Naive thymus-derived CD4-positive, alpha-beta T cell (primary cell): ENCODE results near the gene SLC30A5. TPM values are rescaled to one million over a fixed set of nuclear protein-coding genes. Genes with fewer than 3 reads are reported as not detected.
"Not testable (repeated sequence)": the region's sequence is repeated elsewhere in the genome, so short reads cannot be mapped to it uniquely, and the experiment has no call there.

Experiments
- ATAC-seq: fragments of 150-1000 bp; cut with Tn5 transposase; 2 replicates; pipeline ENCODE4 v1.10.0; 2021; ENCODE audit warnings: mild to moderate bottlenecking, moderate library complexity
- CTCF ChIA-PET: fragments of 350-600 bp; sonication (Branson Sonifier 250); formaldehyde crosslinking; loops from one replicate; lab custom pipeline; 2021; ENCODE audit warnings: antibody characterized with exemption; lab: Charles Lee
- POLR2A ChIA-PET: fragments of 350-600 bp; sonication (Branson Sonifier 250); formaldehyde crosslinking; loops from one replicate; lab custom pipeline; 2021; ENCODE audit warnings: antibody characterized with exemption, inconsistent platforms; lab: Charles Lee
- DNase-seq, 9 donors: peaks; one replicate each; pipeline versions ENCODE4 v3.0.0 to v3.0.0-alpha.2; 2020 to 2022; ENCODE audit warnings: mixed read lengths in 1 of 9
- H3K27ac ChIP-seq: one replicate; pipeline ENCODE4 v1.7.0; 2013; ENCODE audit warnings: mild to moderate bottlenecking, low read depth, low read length, moderate library complexity
- H3K27me3 ChIP-seq, 2 donors: one replicate each; pipeline ENCODE4 v1.7.0; 2013; ENCODE audit warnings: low read length in 2 of 2, mild to moderate bottlenecking in 2 of 2, moderate library complexity in 2 of 2; ENCODE audit not compliant: control insufficient read depth in 2 of 2, insufficient read depth in 2 of 2
- H3K36me3 ChIP-seq, 3 experiments: 1 replicate in 2 of 3; 2 replicates in 1 of 3; pipeline ENCODE4 v1.7.0; 2013; ENCODE audit warnings: low read length in 3 of 3, mild to moderate bottlenecking in 3 of 3, moderate library complexity in 1 of 3; ENCODE audit not compliant: insufficient read depth in 3 of 3, control insufficient read depth in 2 of 3
- H3K4me1 ChIP-seq, 2 donors: one replicate each; pipeline ENCODE4 v1.7.0; 2013; ENCODE audit warnings: low read length in 2 of 2, mild to moderate bottlenecking in 2 of 2, moderate library complexity in 1 of 2; ENCODE audit not compliant: control insufficient read depth in 2 of 2, insufficient read depth in 2 of 2
- H3K4me3 ChIP-seq: 2 replicates; pipeline ENCODE4 v1.7.0; 2013; ENCODE audit warnings: mild to moderate bottlenecking, low read length
- H3K9me3 ChIP-seq, 3 experiments: 1 replicate in 2 of 3; 2 replicates in 1 of 3; pipeline ENCODE4 v1.7.0; 2013; ENCODE audit warnings: low read length in 3 of 3; ENCODE audit not compliant: control insufficient read depth in 2 of 3
- H3K27ac Mint-ChIP-seq, 9 donors: one replicate each; pipeline ENCODE4 v1.8.0; 2020 to 2022; ENCODE audit warnings: mixed read lengths in 9 of 9, mild to moderate bottlenecking in 8 of 9, moderate library complexity in 5 of 9, inconsistent platforms in 2 of 9
- H3K27me3 Mint-ChIP-seq, 5 donors: one replicate each; pipeline ENCODE4 v1.8.0; 2021 to 2022; ENCODE audit warnings: mixed read lengths in 5 of 5, mild to moderate bottlenecking in 1 of 5
- H3K36me3 Mint-ChIP-seq, 5 donors: one replicate each; pipeline ENCODE4 v1.8.0; 2020 to 2022; ENCODE audit warnings: mixed read lengths in 5 of 5, mild to moderate bottlenecking in 3 of 5, inconsistent platforms in 1 of 5
- H3K4me1 Mint-ChIP-seq, 7 donors: one replicate each; pipeline ENCODE4 v1.8.0; 2020 to 2022; ENCODE audit warnings: mixed read lengths in 7 of 7, mild to moderate bottlenecking in 3 of 7, inconsistent platforms in 1 of 7
- H3K4me3 Mint-ChIP-seq, 10 donors: one replicate each; pipeline ENCODE4 v1.8.0; 2020 to 2022; ENCODE audit warnings: mild to moderate bottlenecking in 10 of 10, mixed read lengths in 10 of 10, moderate library complexity in 6 of 10, inconsistent platforms in 2 of 10
- H3K9me3 Mint-ChIP-seq, 11 donors: one replicate each; pipeline ENCODE4 v1.8.0; 2020 to 2022; ENCODE audit warnings: mixed read lengths in 11 of 11, mild to moderate bottlenecking in 4 of 11, inconsistent platforms in 1 of 11, moderate library complexity in 1 of 11
- intact Hi-C, 2 donors: fragments of 100-400 bp; cut with micrococcal nuclease; formaldehyde crosslinking; loops; one replicate each; pipeline ENCODE4 v1.15.1; 2023
- polyA plus RNA-seq, 2 donors: library from polyadenylated mRNA; unstranded; fragments of 300-500 nt; fragmentation: Illumina TruSeq; gene quantifications; one replicate each; pipeline ENCODE4 v1.2.3, GENCODE V29; 2021
- total RNA-seq, 6 experiments: library from RNA in 5 of 6; stranded (reverse) in 5 of 6; gene quantifications; 1 replicate in 5 of 6; 2 replicates in 1 of 6; pipeline ENCODE4 v1.2.3 and lab custom pipeline; 2021 to 2026

Gene SLC30A5
- total RNA-seq (10 to 100 TPM; 15.9 to 46.5 (median 41.3) TPM), polyA plus RNA-seq (10 to 100 TPM; 29.9 to 32.1 TPM), total RNA-seq (lab: John Stamatoyannopoulos, UW) (22.5 reads per million, percentile 53 among the genes with 10 or more reads in this experiment)

GRCh38 chr5:69093771-69094482 lies at the start of gene SLC30A5:
Gene SLC30A5, plus strand, starts transcription at chr5:69094014. Its CDS starts 242 bp downstream, at chr5:69094256.
- H3K36me3 ChIP-seq, result peaks cover 0 to 10% (median 5%) of the 10 kb centered on the region in 3 experiments
- peaks cover 0 to 2% (median 0%) of the 10 kb centered on the region in 11 donors for H3K9me3 Mint-ChIP-seq
- H3K4me1 ChIP-seq, result peaks cover 9 to 17% of the 10 kb centered on the region in 2 donors
- no peaks in the 10 kb centered on the region for H3K27me3 Mint-ChIP-seq
- H3K27ac Mint-ChIP-seq, result peak within 1 kb of the TSS; percentile 84 to 98 (median 95)
- peak; percentile 83 to 99 (median 98) for DNase-seq
- no peaks in the 10 kb centered on the region for H3K27me3 ChIP-seq
- H3K4me1 Mint-ChIP-seq, result peaks cover 17 to 49% (median 37%) of the 10 kb centered on the region in 7 donors
- H3K4me3 ChIP-seq, result peak within 1 kb of the TSS; percentile 70
- peak within 1 kb of the TSS; percentile 98 for H3K27ac ChIP-seq
- intact Hi-C loops, result loop anchor here (1.0 to 10.0 kb wide), 13 partner anchors 51 to 1889 kb away; partner anchors contain the start of genes AK6 (in 2 of the 2), CCNB1 (in 2 of the 2), CDK7 (in 2 of the 2) and CENPH (in 2 of the 2)
- CTCF ChIA-PET, result interaction anchor here (0.6 to 1.4 kb wide), 8 partner anchors 10 to 314 kb away, joined by 3 to 25 read pairs (median 4); partner anchors contain the start of genes CCDC125 and CCNB1
- H3K9me3 ChIP-seq, result no peaks in the 10 kb centered on the region
- peaks cover 0 to 13% (median 5%) of the 10 kb centered on the region in 5 donors for H3K36me3 Mint-ChIP-seq
- peak; percentile 99 for ATAC-seq
- POLR2A ChIA-PET, result interaction anchor here (0.5 to 1.5 kb wide), 9 partner anchors 50 to 278 kb away, joined by 3 to 8 read pairs (median 4); partner anchors contain the start of genes CCDC125 and RAD17
- peak within 1 kb of the TSS; percentile 89 to 94 (median 93) for H3K4me3 Mint-ChIP-seq

- POLR2A ChIA-PET, H3K27ac Mint-ChIP-seq, H3K27me3 ChIP-seq, H3K9me3 ChIP-seq, H3K4me1 ChIP-seq, H3K4me3 ChIP-seq, H3K27ac ChIP-seq, H3K4me3 Mint-ChIP-seq, H3K36me3 Mint-ChIP-seq, H3K27me3 Mint-ChIP-seq, DNase-seq, intact Hi-C loops, H3K36me3 ChIP-seq, ATAC-seq, H3K9me3 Mint-ChIP-seq: not testable (repeated sequence)
- CTCF ChIA-PET, result interaction anchor here (1.0 kb wide), 1 partner anchor 363 kb away, joined by 4 read pairs; no protein-coding TSS in a partner anchor
- H3K4me1 Mint-ChIP-seq, result peaks cover 0 to 14% (median 6%) of the 10 kb centered on the region in 7 donors
Measured at GRCh38 chr5:69045213-69045612, 48.6 kb upstream of the SLC30A5 start.

- no peak overlapping the region for H3K27ac Mint-ChIP-seq
Measured at GRCh38 chr5:69046375-69046957, 47.3 kb upstream of the SLC30A5 start.

DNA sequence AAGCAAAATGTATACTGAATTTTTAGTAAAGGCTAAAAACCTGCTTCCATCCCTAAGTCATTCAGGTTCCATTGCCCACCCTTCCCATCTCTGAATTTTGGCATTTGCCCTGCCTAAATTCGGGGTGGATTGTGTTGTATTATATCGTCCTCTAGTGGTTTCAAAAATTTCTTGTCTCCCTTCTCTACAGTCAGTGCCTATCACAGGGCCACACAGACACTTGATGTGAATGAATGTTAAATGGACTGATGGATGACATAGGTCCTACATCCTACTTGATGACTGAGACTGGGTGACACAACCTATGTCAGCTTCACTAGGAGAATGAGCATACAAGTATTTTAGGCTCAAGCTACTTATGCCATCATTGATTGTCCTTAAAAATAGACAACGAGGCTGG lies 45.6 kb upstream of the SLC30A5 start:
- Histone ChIP-seq H3K27ac (no peak overlapping the region), H3K4me1 (no peaks in the 10 kb centered on the region), H3K9me3 (no peaks in the 10 kb centered on the region), H3K36me3 (no peaks in the 10 kb centered on the region), H3K27me3 (no peaks in the 10 kb centered on the region), H3K4me3 (no peak overlapping the region)
- Mint-ChIP-seq H3K4me3 (no peak overlapping the region), H3K36me3 (no peaks in the 10 kb centered on the region), H3K9me3 (no peaks in the 10 kb centered on the region), H3K4me1 (peaks cover 0 to 8% (median 5%) of the 10 kb centered on the region in 7 donors), H3K27me3 (peaks cover 0 to 8% (median 0%) of the 10 kb centered on the region in 5 donors), H3K27ac (no peak overlapping the region)
- ChIA-PET POLR2A (no interaction called here), CTCF (no interaction called here)
- ATAC-seq (peak; percentile 40), DNase-seq (no peak)
- intact Hi-C loops, result no loop called here

More at GRCh38 chr5:69046375-69046957, 47.3 kb upstream of the SLC30A5 start:
- ATAC-seq, result no peak
- Histone ChIP-seq H3K27me3 (no peaks in the 10 kb centered on the region), H3K27ac (no peak overlapping the region), H3K4me1 (no peaks in the 10 kb centered on the region), H3K36me3 (no peaks in the 10 kb centered on the region), H3K4me3 (no peak overlapping the region), H3K9me3 (no peaks in the 10 kb centered on the region)
- Mint-ChIP-seq H3K36me3 (no peaks in the 10 kb centered on the region), H3K4me1 (peaks cover 0 to 14% (median 6%) of the 10 kb centered on the region in 7 donors), H3K4me3 (no peak overlapping the region), H3K27me3 (peaks cover 0 to 8% (median 0%) of the 10 kb centered on the region in 5 donors), H3K9me3 (no peaks in the 10 kb centered on the region)
- ChIA-PET CTCF (no interaction called here), POLR2A (interaction anchor here (1.0 kb wide), 1 partner anchor 10 kb away, joined by 3 read pairs; no protein-coding TSS in a partner anchor)
- no peak for DNase-seq
- intact Hi-C loops, result no loop called here

GRCh38 chr5:69049151-69049550 lies 44.7 kb upstream of the SLC30A5 start:
- Histone ChIP-seq H3K9me3 (no peaks in the 10 kb centered on the region), H3K27me3 (no peaks in the 10 kb centered on the region), H3K4me1 (no peaks in the 10 kb centered on the region), H3K36me3 (no peaks in the 10 kb centered on the region), H3K27ac (no peak overlapping the region), H3K4me3 (no peak overlapping the region)
- intact Hi-C loops, result no loop called here
- ATAC-seq (no peak), DNase-seq (no peak)
- ChIA-PET CTCF (no interaction called here), POLR2A (no interaction called here)
- Mint-ChIP-seq H3K4me1 (peaks cover 0 to 4% (median 0%) of the 10 kb centered on the region in 7 donors), H3K9me3 (no peaks in the 10 kb centered on the region), H3K27me3 (peaks cover 0 to 8% (median 0%) of the 10 kb centered on the region in 5 donors), H3K36me3 (no peaks in the 10 kb centered on the region), H3K27ac (no peak overlapping the region), H3K4me3 (no peak overlapping the region)

DNA sequence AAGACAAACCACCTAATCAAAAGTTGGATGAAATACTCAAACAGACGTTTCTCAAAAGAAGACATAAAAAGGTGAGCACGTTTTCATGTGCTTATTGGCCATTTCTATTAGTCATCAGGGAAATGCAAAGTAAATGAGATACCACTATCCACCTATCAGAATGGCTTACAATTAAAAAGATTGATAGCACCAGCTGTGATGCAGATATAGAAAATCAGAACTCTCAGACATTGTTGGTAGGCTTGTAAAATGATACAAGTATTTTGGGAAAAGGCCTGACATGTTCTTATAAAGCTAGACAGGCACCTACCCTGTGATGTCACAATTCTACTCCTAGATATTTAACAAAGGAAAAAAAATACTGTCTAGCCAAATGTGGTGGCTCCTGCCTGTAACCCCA lies 44.0 kb upstream of the SLC30A5 start:
- intact Hi-C loops, result no loop called here
- H3K36me3 ChIP-seq, result no peaks in the 10 kb centered on the region
- H3K36me3 Mint-ChIP-seq, result no peaks in the 10 kb centered on the region
- H3K9me3 ChIP-seq, result no peaks in the 10 kb centered on the region
- ChIA-PET CTCF (interaction anchor here (0.6 kb wide), 1 partner anchor 800 kb away, joined by 3 read pairs; no protein-coding TSS in a partner anchor), POLR2A (no interaction called here)
- no peak for ATAC-seq
- no peaks in the 10 kb centered on the region for H3K9me3 Mint-ChIP-seq
- H3K4me1 Mint-ChIP-seq, result peaks cover 0 to 4% (median 0%) of the 10 kb centered on the region in 7 donors
- no peak overlapping the region for H3K4me3 ChIP-seq
- no peak overlapping the region for H3K27ac Mint-ChIP-seq
- H3K27ac ChIP-seq, result no peak overlapping the region
- peaks cover 0 to 8% (median 0%) of the 10 kb centered on the region in 5 donors for H3K27me3 Mint-ChIP-seq
- H3K4me3 Mint-ChIP-seq, result no peak overlapping the region
- DNase-seq, result no peak
- no peaks in the 10 kb centered on the region for H3K27me3 ChIP-seq
- H3K4me1 ChIP-seq, result no peaks in the 10 kb centered on the region
